Neural cell (in vitro differentiated cells): Measurements from ENCODE around the gene PPIP5K1. TPM values are rescaled to one million over a fixed set of nuclear protein-coding genes. Genes with fewer than 3 reads are reported as not detected.

Experiments
- H2AFZ ChIP-seq: fragments of 200-600, 300-800 bp; sonication (generic), shearing (Covaris generic); 2 replicates; pipeline ENCODE4 v1.6.0; 2014; ENCODE audit warnings: low read depth, mild to moderate bottlenecking, antibody characterized with exemption, low read length, moderate library complexity
- H3F3A ChIP-seq: fragments of 200-600 bp; shearing (Covaris generic); 2 replicates; pipeline ENCODE4 v1.6.1; 2016; ENCODE audit warnings: mild to moderate bottlenecking, moderate library complexity, mixed read lengths, antibody characterized with exemption, low read length; ENCODE audit not compliant: insufficient read depth, poor library complexity, severe bottlenecking
- H3K27ac ChIP-seq: fragments of 200-600, 300-800 bp; sonication (generic), shearing (Covaris generic); 2 replicates; pipeline ENCODE4 v1.5.1; 2014; ENCODE audit warnings: mild to moderate bottlenecking, low read length, moderate library complexity
- H3K27me3 ChIP-seq: fragments of 300-800, 200-600 bp; sonication (generic), shearing (Covaris generic); 2 replicates; pipeline ENCODE4 v1.6.0; 2014; ENCODE audit warnings: mild to moderate bottlenecking, low read depth, low read length, moderate library complexity; ENCODE audit not compliant: insufficient read depth
- H3K36me3 ChIP-seq: fragments of 300-800, 200-600 bp; sonication (generic), shearing (Covaris generic); 2 replicates; pipeline ENCODE4 v1.5.1; 2014; ENCODE audit warnings: mild to moderate bottlenecking, antibody characterized with exemption, low read length, moderate library complexity; ENCODE audit not compliant: insufficient read depth
- H3K4me2 ChIP-seq: fragments of 300-800, 200-600 bp; sonication (generic), shearing (Covaris generic); 2 replicates; pipeline ENCODE4 v1.6.0; 2014; ENCODE audit warnings: mild to moderate bottlenecking, low read length
- H3K4me3 ChIP-seq: fragments of 300-800, 200-600 bp; sonication (generic), shearing (Covaris generic); 2 replicates; pipeline ENCODE4 v1.5.1; 2014; ENCODE audit warnings: mild to moderate bottlenecking, low read length, moderate library complexity
- H3K79me2 ChIP-seq: fragments of 200-600 bp; shearing (Covaris generic); replicated peaks from 2 replicates; pipeline ENCODE4 v1.6.0; 2014; ENCODE audit warnings: mild to moderate bottlenecking, low read length, moderate library complexity; ENCODE audit not compliant: insufficient read depth
- H3K9ac ChIP-seq: fragments of 300-800, 200-600 bp; sonication (generic), shearing (Covaris generic); 2 replicates; pipeline ENCODE4 v1.6.1; 2016; ENCODE audit warnings: mild to moderate bottlenecking, low read length, mixed read lengths
- H3K9me2 ChIP-seq: fragments of 200-600 bp; shearing (Covaris generic); 2 replicates; pipeline ENCODE4 v1.6.1; 2016; ENCODE audit warnings: mild to moderate bottlenecking, low read length, mixed read lengths; ENCODE audit not compliant: insufficient read depth
- H3K9me3 ChIP-seq: fragments of 200-600, 300-800 bp; sonication (generic), shearing (Covaris generic); 2 replicates; pipeline ENCODE4 v1.6.1; 2016; ENCODE audit warnings: mild to moderate bottlenecking, mixed run types, low read length, moderate library complexity, mixed read lengths
- H4K20me1 ChIP-seq: fragments of 200-600 bp; shearing (Covaris generic); 2 replicates; pipeline ENCODE4 v1.6.1; 2016; ENCODE audit warnings: mild to moderate bottlenecking, mixed run types; ENCODE audit not compliant: insufficient read depth
- EP300 ChIP-seq: fragments of 450-650 bp; conservative IDR thresholded peaks from 2 replicates; pipeline ENCODE4 v1.6.1; 2014; ENCODE audit warnings: antibody characterized with exemption, mild to moderate bottlenecking, moderate library complexity; ENCODE audit not compliant: poor library complexity, severe bottlenecking
- EZH2 ChIP-seq: fragments of 200-600, 300-800 bp; shearing (Covaris generic), sonication (generic); IDR thresholded peaks from 2 replicates; pipeline ENCODE4 v1.6.1; 2014; ENCODE audit warnings: antibody characterized with exemption, low read length, borderline replicate concordance, mild to moderate bottlenecking; ENCODE audit not compliant: insufficient read depth, poor library complexity, severe bottlenecking
- MXI1 ChIP-seq: fragments of 450-650 bp; conservative IDR thresholded peaks from 2 replicates; pipeline ENCODE4 v1.6.1; 2014; ENCODE audit warnings: antibody characterized with exemption, mild to moderate bottlenecking; ENCODE audit not compliant: poor library complexity, severe bottlenecking
- POLR2AphosphoS5 ChIP-seq: IDR thresholded peaks from 2 replicates; pipeline ENCODE4 v1.6.1; 2012
- RAD21 ChIP-seq: fragments of 450-650 bp; conservative IDR thresholded peaks from 2 replicates; pipeline ENCODE4 v1.6.1; 2014; ENCODE audit warnings: antibody characterized with exemption, mild to moderate bottlenecking, moderate library complexity
- SMC3 ChIP-seq: fragments of 450-650 bp; conservative IDR thresholded peaks from 2 replicates; pipeline ENCODE4 v1.6.1; 2014; ENCODE audit warnings: antibody characterized with exemption, mild to moderate bottlenecking, moderate library complexity; ENCODE audit not compliant: poor library complexity
- TAF1 ChIP-seq: IDR thresholded peaks from 2 replicates; pipeline ENCODE4 v1.6.1; 2012; ENCODE audit warnings: low read depth
- polyA plus RNA-seq: library from polyadenylated mRNA; depleted of rRNA; stranded (reverse); fragments of >200 nt; gene quantifications from 2 replicates; pipeline ENCODE4 v1.2.3, GENCODE V29; 2014
- TF ChIP-seq, protein P1 (sequence below): IDR thresholded peaks from 2 replicates; pipeline ENCODE4 v1.6.1; 2012; ENCODE audit warnings: borderline replicate concordance
- TF ChIP-seq, protein P2 (sequence below): fragments of 450-650 bp; IDR thresholded peaks from 2 replicates; pipeline ENCODE4 v1.5.1; 2014; ENCODE audit warnings: antibody characterized with exemption, mild to moderate bottlenecking, moderate library complexity; ENCODE audit not compliant: poor library complexity, severe bottlenecking

The PPIP5K1 gene
- polyA plus RNA-seq, 1 donor from 2014 or later, result 29.6 TPM

DNA sequence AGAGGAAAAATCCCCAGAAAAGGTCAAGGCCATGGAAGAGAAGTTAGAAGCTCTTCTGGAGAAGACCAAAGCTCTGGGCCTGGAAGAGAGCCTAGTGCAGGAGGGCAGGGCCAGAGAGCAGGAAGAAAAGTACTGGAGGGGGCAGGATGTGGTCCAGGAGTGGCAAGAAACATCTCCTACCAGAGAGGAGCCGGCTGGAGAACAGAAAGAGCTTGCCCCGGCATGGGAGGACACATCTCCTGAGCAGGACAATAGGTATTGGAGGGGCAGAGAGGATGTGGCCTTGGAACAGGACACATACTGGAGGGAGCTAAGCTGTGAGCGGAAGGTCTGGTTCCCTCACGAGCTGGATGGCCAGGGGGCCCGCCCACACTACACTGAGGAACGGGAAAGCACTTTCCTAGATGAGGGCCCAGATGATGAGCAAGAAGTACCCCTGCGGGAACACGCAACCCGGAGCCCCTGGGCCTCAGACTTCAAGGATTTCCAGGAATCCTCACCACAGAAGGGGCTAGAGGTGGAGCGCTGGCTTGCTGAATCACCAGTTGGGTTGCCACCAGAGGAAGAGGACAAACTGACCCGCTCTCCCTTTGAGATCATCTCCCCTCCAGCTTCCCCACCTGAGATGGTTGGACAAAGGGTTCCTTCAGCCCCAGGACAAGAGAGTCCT, 63.6 kb downstream of the PPIP5K1 start:
- no peaks in the 10 kb centered on the region for H3K79me2 ChIP-seq
- H3K27me3 ChIP-seq, result no peaks in the 10 kb centered on the region
- H3K36me3 ChIP-seq, result peaks cover 37% of the 10 kb centered on the region
- no peak overlapping the region for H3K4me2 ChIP-seq
- no peak overlapping the region for H3K9ac ChIP-seq
- H3K9me2 ChIP-seq, result no peaks in the 10 kb centered on the region
- no peaks in the 10 kb centered on the region for H4K20me1 ChIP-seq
- TF ChIP-seq TAF1 (no peak), EZH2 (no peak), POLR2AphosphoS5 (no peak), SMC3 (no peak), MXI1 (no peak), EP300 (no peak), RAD21 (no peak)
- TF ChIP-seq, protein P1, sequence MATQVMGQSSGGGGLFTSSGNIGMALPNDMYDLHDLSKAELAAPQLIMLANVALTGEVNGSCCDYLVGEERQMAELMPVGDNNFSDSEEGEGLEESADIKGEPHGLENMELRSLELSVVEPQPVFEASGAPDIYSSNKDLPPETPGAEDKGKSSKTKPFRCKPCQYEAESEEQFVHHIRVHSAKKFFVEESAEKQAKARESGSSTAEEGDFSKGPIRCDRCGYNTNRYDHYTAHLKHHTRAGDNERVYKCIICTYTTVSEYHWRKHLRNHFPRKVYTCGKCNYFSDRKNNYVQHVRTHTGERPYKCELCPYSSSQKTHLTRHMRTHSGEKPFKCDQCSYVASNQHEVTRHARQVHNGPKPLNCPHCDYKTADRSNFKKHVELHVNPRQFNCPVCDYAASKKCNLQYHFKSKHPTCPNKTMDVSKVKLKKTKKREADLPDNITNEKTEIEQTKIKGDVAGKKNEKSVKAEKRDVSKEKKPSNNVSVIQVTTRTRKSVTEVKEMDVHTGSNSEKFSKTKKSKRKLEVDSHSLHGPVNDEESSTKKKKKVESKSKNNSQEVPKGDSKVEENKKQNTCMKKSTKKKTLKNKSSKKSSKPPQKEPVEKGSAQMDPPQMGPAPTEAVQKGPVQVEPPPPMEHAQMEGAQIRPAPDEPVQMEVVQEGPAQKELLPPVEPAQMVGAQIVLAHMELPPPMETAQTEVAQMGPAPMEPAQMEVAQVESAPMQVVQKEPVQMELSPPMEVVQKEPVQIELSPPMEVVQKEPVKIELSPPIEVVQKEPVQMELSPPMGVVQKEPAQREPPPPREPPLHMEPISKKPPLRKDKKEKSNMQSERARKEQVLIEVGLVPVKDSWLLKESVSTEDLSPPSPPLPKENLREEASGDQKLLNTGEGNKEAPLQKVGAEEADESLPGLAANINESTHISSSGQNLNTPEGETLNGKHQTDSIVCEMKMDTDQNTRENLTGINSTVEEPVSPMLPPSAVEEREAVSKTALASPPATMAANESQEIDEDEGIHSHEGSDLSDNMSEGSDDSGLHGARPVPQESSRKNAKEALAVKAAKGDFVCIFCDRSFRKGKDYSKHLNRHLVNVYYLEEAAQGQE, result no peak
- TF ChIP-seq, protein P2, sequence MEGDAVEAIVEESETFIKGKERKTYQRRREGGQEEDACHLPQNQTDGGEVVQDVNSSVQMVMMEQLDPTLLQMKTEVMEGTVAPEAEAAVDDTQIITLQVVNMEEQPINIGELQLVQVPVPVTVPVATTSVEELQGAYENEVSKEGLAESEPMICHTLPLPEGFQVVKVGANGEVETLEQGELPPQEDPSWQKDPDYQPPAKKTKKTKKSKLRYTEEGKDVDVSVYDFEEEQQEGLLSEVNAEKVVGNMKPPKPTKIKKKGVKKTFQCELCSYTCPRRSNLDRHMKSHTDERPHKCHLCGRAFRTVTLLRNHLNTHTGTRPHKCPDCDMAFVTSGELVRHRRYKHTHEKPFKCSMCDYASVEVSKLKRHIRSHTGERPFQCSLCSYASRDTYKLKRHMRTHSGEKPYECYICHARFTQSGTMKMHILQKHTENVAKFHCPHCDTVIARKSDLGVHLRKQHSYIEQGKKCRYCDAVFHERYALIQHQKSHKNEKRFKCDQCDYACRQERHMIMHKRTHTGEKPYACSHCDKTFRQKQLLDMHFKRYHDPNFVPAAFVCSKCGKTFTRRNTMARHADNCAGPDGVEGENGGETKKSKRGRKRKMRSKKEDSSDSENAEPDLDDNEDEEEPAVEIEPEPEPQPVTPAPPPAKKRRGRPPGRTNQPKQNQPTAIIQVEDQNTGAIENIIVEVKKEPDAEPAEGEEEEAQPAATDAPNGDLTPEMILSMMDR, result no peak
- H3K27ac ChIP-seq, result no peak overlapping the region
- no peak overlapping the region for H3K4me3 ChIP-seq
- no peak overlapping the region for H2AFZ ChIP-seq
- peaks cover 8% of the 10 kb centered on the region for H3K9me3 ChIP-seq
- no peaks in the 10 kb centered on the region for H3F3A ChIP-seq

DNA sequence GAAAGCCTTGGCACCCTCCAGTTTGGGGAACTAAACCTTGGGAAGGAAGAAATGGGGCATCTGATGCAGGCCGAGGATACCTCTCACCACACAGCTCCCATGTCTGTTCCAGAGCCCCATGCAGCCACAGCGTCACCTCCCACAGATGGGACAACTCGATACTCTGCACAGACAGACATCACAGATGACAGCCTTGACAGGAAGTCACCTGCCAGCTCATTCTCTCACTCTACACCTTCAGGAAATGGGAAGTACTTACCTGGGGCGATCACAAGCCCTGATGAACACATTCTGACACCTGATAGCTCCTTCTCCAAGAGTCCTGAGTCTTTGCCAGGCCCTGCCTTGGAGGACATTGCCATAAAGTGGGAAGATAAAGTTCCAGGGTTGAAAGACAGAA, 64.9 kb downstream of the PPIP5K1 start:
- Histone ChIP-seq H3K9ac (no peak overlapping the region), H3F3A (no peaks in the 10 kb centered on the region), H4K20me1 (no peaks in the 10 kb centered on the region), H3K4me3 (no peak overlapping the region), H3K27ac (no peak overlapping the region), H3K27me3 (no peaks in the 10 kb centered on the region), H3K9me3 (peaks cover 8% of the 10 kb centered on the region), H3K79me2 (peaks cover under 1% of the 10 kb centered on the region), H3K9me2 (no peaks in the 10 kb centered on the region), H3K36me3 (peaks cover 40% of the 10 kb centered on the region), H3K4me2 (no peak overlapping the region), H2AFZ (no peak overlapping the region)
- TF ChIP-seq, protein P1, result no peak
- TF ChIP-seq TAF1, result no peak
